ENCODE results near the gene INPP5K.

INPP5K gene

DNA sequence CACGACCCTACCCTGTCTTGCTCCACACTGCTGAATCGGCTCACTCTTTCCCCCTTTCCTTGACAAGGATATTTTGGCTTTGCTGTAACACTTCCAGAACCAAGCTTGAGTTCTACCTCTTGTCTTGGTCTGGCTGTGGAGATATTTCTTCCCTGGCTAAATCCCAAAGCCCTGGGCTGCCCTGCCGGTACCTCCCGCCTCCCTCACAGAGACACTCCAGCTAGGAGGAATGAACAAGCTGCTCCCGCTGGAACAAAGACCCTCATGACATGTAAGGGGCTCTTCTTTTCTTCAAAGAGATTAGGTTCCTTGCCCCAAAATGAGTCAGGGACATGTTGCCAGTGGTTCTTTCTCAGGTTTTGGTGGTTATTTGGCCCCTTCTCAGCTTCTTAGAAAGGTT lies 10.8 kb downstream of the INPP5K start:
- no peak for DNase-seq (ENCODE audit: low spot score)

DNA sequence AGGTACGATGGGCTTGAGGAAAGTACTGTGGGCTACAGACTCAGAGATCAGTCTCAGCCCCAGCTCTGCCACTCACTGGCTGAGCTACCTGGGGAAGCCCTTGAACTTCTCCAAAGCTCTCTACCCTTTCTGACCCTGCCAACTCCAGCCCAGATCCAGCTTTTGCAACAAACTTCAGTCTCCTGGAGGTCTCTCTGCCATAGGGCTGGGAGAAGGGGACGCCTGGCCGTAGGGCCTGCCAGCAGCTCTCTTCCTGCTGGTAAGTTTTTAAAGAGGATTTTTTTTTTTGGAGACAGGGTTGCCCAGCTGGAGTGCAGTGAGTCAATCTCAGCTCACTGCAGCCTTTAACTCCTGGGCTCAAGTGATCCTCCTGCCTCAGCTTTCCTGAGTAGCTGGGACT lies 11.5 kb downstream of the INPP5K start:
- DNase-seq (ENCODE audit: low spot score) = no peak

DNA sequence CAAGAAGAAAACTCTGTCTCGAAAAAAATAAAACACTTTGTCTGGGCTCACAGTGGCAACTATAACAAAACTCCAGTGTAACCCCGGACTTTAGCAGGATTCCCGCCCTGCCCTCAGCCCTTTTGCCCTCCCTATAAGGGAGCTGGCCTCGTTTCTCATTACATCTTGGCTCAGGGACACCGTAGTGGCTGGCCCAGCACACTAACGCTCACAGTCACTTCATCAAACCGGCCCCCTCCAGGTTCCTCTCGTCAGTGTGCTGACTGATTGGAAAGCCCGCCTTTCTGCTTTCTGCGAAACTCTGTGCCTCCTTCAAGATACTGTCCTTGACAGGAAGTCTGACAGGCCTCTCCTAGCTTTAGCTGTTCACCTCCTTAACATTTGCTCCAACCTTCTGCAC lies 12.7 kb downstream of the INPP5K start:
- DNase-seq (ENCODE audit: low spot score) = no peak

DNA sequence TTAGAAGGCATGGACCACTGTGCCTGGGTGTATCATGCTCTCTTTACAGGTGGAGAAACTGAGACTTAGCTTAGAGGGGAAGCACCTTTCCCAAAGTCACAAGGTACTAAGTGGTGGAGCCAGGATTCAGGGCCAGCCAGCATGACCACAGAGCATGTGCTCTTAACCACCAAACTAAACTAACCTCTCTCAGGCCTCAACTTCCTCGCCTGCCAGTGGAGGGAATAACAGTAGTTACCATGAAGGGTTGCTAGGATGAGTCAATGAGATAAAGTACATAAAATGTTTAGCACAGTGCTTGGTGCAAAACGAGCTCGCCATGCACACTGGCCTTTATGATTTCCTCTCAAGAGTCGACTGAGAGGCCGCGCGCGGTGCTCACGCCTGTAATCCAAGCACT lies 17.5 kb downstream of the INPP5K start:
- DNase-seq (ENCODE audit: low spot score) = no peak

DNA sequence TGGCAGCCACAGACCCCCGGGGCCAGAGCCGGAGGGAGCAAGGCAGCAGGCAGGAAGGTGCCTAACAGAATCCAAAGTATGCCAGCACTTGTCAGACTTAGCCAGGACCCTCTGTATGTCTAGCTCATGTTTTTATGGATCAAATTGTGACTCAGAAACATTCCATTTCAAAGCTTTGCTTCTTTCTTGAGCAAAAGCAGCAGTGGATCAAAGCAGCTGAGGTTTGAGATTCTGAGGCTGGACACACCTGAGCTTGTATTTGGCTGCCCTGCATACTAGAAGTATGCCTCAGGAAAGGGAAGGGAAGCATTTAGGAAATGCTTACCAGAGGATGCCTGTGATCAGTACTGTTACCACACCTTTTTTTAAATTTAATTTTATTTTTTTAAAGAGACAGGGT lies 18.2 kb downstream of the INPP5K start:
- no peak for DNase-seq (ENCODE audit: low spot score)

DNA sequence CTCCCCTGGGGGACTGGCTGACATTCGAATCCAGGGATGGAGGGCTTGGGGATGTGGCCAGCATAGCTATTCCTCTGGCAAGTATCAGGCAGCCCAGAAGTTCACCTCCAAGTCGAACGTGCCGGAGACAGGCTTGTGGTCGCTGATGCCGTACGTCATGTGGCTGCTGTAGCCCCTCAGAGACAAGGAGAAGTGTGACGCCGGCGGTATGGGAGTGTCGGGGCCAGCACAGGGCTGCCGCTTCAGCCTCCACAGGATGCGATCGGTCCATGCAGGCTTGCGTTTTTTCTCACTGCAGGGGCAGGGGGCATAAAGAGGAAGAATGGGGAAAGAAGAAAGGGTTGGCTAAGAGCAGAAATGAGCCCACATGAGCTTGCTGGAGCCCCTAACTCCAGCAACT lies 18.6 kb downstream of the INPP5K start:
- no peak for DNase-seq (ENCODE audit: low spot score)

DNA sequence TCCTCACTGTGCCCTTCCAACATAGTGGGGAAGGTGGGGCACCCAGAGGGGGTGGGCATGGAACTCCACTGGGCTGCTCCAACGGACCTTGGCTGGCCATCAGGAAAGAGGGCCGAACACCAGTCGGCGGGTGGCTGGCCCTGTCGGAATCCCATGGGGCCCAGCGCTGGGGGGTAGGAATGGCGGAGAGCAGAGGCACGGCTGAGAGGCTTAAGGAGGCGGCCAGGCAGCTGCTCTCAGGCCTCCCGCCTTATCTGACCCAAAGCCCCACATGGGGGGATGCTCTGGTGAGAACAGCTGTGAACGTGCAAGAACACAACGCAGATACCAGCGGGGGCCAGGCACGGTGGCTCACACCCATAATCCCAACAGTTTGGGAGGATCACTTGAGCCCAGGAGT lies 19.5 kb downstream of the INPP5K start:
- no peak for DNase-seq (ENCODE audit: low spot score)

DNA sequence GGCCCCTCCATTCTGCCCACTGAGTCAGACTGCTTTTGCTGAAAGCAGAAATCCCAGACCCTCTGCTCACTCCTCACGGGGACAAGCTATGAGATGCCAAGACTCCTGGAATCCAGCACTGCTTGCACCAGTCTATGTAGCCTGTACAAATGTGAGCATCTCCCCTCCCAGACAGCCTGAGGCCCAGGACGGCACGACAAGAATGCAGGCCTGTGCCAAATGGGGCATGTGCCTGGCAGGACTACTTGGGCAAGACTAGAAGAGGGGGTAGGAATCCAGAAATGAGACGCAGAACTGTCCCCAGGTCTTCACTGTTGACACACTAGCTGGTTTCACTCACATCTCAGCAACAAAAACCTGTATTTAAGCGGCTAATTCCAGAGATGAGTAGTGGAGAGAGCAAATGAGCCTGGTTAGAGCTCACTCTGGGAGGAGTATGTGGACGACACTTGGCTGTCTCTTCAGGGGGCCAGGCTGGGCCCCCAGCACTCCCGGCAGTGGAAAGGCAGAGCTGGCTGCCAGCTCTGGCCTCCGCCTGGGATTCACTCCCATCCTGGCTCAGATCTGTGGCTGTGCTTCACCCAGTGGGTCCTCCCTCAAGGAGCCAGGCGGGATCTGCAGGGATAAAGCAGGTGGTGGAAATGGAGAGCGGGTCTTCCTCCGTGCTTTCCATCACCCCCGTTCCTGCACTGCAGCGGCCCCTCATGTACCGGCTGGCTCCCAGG lies 21.0 kb downstream of the INPP5K start:
- DNase-seq (ENCODE audit: low spot score) = no peak

DNA sequence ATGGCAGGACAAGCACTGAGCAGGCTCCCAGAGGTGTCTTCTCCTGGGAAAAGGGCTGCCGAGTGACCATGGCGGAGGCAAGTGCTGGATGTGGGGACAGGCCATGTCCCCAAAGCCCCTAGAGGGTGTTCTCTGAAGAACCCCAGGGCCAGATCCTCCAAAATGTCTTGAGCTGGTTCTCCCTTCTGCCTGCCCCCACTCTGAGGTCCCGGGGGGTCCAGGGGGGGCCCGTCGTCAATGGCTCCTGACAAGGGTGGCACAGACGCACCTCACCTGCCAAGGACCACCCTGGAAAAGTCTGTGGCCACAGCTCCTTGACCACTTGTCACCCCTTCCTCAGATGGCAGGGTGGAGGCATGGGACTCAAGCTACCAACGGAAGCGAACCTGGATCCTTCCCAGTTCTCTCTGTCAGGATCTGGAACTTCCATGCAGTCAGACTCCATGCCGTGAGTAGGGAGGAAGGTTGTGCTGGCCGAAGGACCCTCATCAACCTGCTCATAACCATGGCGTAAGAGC lies 21.6 kb downstream of the INPP5K start:
- no peak for DNase-seq (ENCODE audit: low spot score)

DNA sequence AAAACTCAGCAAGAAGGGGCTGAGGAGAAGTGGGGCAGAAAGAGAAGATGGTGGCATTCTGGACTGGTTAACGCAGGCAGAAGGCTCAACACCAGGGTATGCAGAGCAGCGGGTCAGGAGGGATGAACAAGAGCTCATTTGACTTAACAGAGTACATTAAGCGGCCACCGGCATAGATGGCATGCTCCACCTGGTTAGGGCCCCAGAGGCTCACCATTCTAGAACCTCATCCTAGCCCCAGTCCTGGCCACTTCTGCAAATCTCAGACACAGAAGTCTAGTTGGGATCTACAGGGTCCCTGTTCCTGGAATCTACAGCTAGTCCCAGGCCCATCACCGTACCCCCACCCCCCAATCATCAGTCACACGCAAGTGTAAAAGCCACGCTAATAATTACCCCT lies 22.2 kb downstream of the INPP5K start:
- DNase-seq (ENCODE audit: low spot score) = no peak

DNA sequence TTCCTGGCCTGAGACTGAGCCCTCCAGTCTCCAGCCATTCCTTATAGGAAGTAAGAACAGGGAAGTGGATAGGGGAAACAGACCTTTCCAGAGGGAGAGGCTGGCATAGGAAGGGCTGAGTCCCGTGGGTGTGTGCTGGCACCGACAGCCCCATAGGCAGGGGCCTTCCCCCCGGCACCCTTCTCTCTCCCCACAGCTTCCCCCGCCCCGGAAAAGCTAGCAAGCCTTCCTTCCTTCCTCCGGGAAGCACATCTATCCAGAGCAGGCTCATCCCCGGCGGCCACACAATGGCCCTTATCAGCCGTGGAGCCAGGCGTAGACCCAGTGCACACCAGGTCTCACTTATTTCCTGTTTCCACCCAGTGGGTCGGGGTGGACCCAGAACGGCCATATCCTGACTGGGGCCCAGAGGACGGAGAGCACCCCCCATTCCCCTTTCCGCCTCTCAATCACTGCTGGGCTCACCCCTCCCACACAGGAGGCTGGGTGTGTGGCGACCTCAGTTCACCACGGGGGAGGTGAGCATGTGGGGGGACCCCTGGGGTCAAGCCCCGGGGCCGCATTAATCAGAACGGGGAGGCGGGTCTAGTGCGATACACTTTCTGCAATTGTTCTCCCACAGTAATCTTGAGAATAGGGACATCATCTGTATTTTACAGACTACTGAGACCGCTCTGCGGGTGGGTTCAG lies 23.0 kb downstream of the INPP5K start:
- no peak for DNase-seq (ENCODE audit: low spot score)

DNA sequence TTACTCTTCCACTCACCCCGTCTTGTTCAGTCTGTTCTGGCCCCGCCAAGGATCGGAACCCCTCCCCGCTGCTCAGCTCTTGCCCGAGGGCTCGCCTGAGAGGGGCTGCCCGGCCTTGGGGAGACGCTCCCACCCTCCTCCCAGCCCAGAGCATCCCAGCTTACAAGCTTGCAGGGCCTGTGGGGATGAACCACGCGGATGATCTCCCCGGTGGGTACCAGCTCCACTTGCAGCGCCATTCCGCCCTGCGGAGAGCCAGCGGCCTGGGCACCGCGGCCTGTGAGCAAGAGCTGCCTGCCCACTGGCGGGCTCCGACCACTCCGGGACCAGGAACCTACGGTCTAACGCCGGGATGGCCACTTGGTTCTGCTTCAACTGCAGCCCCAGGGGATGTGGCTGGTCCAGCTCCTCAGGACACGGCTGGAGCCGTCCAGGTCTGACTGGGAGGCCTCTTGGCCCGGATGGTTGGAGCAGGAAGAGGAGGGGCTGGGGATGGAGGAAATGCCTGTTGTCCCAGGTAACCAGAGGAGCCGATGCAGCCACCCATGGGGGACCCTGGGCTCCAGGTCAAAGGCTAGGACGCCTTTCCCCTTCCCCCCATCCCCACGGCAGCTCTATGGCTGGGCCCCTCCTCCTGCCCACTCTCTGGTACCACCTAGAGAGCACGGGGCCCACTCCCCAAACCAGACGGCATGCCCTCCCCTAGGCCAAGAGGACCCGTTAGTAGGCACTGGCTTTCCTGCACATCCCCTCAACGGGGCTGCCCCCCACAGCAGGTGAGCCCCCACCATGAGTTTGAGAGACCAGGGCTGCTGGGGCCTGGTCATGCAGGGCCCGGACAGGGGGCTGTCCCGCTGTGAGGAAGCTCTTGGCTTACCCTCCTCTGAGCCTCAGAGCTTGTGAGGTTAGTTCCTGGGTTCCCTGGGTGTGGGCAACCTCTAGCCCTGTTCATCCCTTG lies 23.9 kb downstream of the INPP5K start, which contains the start of gene MYO1C:
Gene MYO1C, minus strand, starts transcription at position 438 of the 958 bp plus-strand sequence. Its CDS starts 199 bp downstream, at position 239.
- no peak for DNase-seq (ENCODE audit: low spot score)

DNA sequence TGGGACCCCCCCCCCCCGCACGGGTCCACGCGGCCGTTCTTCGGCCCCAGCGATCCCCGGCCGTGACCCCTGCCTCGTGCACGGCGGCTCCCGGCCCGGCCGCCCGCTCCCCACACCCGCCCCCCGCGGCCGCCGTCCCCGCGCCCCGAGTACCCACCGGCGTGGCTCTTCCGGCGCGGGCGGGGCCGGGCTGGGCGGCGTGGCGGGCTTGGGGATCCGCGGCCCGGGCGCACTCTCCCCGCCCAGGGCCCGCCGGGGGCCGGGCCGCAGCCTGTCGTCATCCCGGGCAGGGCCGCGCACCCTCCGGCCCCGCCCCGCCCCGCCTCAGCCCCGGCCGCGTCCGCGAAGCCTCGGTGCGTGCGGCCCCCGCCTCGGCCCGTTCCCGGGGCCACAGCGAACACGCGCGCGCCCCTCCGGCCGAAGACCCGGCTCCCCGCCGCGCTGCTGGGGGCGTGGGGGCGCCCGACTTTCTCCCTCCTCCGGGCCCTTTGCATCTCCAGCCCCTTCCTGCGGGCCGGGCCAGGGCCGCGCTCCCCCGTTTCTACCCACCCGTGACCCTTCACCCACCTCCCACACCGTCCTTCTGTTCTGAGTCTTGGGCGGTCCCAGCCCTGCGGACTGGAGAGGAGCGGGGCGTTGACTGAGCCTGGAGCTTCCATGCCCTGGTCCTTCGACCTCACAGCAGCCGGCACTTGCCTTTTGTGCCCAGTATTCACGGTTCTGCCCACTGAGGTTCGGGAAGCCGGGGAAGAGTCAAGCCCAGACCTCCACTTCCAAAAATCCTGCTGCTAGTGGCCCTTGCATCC lies 24.8 kb downstream of the INPP5K start:
- peak; percentile 79 for DNase-seq (ENCODE audit: low spot score)

DNA sequence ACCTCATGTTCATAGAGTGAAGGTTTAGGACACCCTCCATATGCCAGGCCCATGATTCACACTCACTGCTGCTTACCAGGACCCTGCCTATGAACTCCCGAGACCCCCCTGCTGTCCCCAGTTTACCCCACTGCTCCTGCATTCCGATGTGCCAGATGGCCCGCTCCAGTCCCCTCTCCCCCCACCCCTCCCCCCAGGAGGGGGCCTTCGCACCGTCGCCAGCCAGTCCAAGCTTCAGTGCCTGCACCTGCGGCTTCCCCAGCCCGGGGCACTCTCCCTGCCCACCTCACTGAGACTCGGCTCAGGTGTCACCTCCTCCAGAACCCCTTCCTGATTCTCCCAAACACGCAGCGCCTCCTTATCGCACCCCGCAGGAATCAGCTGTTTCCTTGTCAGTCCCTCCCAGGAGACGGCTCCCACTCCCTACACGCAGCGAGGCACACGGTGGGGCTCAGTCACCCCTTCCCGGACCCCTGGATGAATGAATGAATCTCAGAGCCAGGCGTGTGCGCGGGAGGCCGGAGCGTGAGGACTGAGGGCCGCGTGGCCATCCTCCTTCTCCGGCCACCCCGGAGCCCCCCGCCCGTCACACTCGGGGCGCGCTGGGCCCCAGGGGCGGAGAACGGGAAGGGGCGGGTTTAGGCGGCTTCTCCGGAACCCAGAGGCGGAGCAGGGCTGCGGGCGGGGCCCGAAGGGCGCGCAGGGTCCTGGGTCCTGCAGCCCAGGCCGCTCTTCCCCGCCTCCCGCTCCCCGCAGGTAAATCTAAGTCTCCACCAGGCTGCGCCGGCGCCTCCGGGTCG lies 25.6 kb downstream of the INPP5K start:
- peak; percentile 67 for DNase-seq (ENCODE audit: low spot score)

DNA sequence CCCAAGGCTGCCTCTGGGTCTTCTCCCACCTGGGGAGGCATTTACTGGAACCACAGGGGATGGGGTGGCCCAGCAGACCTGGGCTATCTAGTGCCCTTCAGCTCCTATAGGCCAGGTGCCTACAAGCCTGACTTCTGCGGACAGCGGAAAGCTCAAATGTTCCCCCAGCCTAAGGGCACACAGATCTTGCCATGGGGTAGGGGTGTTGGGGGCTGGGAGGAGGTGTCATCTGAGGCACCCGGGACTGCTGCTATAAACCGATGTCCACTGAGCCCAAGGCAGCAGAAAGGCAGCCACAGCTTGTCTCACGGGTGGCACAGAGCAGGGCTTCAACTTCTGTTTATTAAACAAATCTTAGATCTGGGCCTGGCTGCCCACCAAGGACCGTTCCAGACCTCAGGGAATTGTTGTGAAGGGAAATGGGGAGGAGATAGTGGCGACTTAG lies 27.6 kb downstream of the INPP5K start:
- DNase-seq (ENCODE audit: low spot score) = no peak

DNA sequence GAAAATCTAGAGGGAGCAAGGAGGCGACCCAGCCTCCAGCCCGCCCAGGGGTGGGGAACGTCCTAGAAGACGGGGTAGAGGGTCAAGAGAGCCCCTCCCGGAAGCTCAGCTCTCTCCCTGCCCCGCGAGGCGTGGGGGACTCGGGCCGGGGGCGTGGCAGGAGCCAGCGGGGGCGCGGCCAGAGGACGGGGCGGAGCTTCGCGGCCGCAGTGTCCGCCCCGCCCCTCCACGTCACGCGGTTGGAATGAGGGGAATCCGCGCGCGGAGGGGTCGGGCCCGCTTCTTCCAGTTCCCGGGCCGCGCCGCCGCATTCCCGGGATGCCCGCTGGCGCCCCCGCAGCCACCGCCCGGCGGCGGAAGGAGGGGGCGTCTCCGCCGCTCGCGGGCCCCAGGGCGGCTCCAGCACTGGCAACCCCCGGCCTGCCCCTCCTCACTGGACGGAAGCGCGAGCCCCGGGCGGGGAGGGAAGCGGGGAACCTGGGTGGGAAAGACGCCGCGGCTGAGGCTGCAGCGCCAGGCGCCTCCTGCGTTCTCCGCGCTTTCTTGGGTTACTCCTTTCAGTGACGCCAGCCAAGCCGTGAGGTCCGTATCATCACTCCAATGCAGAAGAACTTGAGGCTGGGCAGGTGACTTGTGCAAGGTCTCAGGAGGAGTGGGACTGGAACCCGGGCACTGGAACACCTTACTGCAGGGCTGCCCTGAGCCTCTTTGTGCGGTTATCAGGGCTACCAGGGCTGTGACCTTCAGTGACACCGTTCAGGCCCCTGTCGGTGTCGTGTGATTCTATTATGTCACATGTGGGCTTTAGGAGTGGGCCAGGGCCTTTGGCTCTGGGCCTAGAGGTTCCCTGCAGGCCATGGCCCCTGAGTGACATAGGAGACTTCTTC lies 28.2 kb downstream of the INPP5K start:
- DNase-seq (ENCODE audit: low spot score) = peak; percentile 79

DNA sequence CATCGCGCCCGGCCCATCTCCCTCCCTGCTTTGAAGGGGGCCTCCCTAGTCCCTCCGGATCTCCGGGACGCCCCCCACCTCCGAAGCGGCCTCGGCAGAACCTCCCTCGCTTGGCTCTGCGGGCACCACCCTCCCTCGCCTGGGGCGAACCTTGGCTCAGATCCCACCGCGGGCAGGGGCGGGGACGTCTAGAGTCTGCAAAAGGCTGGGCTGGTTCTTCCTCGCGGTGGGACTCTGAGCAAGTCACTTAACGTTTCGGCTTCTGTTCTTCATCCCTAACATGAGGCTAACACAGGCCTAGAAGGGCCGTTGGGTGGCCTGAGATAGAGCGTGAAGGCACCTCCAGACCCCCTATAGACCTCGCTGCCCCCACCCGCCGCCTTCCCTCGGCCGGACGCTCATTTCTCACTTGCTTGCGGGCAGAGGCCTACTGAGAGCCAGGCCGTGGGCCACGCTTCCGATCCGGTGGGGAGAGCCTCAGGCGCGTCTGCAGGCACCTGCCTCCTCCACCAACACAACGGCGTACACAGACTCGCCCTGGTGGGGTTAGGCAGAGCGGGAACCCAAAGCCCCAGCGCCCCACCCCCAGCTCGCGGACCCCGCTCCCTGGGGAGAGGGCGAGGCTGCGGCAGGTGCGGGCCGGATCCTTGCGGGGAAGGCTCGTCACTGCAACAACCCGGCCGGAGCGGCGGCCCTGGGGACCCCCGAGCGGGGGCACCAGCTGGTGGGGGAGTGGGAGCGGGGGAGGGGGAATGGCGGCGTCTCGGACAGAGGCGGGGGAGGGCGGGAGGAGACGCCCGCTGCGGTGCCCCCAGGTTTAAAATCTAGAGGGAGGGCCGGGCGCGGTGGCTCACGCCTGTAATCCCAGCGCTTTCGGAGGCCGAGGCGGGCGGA lies 29.4 kb downstream of the INPP5K start:
- DNase-seq (ENCODE audit: low spot score) = no peak

All from HuH-7 (cell line).